ENCODE measurements around the gene DLGAP1. TPM values are rescaled to one million over a fixed set of nuclear protein-coding genes. Genes with fewer than 3 reads are reported as not detected.

DLGAP1 gene
- total RNA-seq, 1 donor from 2014 or later = 3.7 TPM

DNA sequence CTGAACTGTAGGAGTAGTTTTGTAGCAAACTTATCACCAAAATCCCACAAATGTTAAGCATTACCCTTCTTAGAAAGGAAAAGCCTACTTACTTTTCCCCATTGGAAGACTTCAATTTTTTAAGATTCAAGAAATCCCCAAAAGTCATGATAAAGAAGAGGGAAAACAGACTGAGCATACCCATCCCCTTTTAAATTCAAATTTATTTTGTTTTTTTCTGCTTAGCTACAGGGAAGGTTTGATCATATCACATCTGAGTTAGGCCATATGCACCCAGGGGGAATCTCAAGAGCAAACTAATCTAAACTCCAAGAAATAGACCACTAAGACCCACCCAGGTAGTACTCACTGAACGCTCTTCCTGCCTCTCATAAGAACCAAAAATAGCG is 830.6 kb downstream of the DLGAP1 start:
- H3K36me3 Mint-ChIP-seq = no peaks in the 10 kb centered on the region
- H3K9me3 Mint-ChIP-seq = no peaks in the 10 kb centered on the region
- peak overlapping the region; percentile 98 for H3K27ac Mint-ChIP-seq
- no peak for DNase-seq (ENCODE audit: extremely low spot score, unreplicated experiment)
- TF ChIP-seq, protein P1, sequence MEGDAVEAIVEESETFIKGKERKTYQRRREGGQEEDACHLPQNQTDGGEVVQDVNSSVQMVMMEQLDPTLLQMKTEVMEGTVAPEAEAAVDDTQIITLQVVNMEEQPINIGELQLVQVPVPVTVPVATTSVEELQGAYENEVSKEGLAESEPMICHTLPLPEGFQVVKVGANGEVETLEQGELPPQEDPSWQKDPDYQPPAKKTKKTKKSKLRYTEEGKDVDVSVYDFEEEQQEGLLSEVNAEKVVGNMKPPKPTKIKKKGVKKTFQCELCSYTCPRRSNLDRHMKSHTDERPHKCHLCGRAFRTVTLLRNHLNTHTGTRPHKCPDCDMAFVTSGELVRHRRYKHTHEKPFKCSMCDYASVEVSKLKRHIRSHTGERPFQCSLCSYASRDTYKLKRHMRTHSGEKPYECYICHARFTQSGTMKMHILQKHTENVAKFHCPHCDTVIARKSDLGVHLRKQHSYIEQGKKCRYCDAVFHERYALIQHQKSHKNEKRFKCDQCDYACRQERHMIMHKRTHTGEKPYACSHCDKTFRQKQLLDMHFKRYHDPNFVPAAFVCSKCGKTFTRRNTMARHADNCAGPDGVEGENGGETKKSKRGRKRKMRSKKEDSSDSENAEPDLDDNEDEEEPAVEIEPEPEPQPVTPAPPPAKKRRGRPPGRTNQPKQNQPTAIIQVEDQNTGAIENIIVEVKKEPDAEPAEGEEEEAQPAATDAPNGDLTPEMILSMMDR (conservative IDR thresholded peaks at IDR 0.05) = no peak
- peak overlapping the region; percentile 83 for H3K4me3 Mint-ChIP-seq
- peaks cover 29% of the 10 kb centered on the region for H3K4me1 Mint-ChIP-seq (ENCODE audit: unreplicated experiment)
- no peaks in the 10 kb centered on the region for H3K27me3 Mint-ChIP-seq

DNA sequence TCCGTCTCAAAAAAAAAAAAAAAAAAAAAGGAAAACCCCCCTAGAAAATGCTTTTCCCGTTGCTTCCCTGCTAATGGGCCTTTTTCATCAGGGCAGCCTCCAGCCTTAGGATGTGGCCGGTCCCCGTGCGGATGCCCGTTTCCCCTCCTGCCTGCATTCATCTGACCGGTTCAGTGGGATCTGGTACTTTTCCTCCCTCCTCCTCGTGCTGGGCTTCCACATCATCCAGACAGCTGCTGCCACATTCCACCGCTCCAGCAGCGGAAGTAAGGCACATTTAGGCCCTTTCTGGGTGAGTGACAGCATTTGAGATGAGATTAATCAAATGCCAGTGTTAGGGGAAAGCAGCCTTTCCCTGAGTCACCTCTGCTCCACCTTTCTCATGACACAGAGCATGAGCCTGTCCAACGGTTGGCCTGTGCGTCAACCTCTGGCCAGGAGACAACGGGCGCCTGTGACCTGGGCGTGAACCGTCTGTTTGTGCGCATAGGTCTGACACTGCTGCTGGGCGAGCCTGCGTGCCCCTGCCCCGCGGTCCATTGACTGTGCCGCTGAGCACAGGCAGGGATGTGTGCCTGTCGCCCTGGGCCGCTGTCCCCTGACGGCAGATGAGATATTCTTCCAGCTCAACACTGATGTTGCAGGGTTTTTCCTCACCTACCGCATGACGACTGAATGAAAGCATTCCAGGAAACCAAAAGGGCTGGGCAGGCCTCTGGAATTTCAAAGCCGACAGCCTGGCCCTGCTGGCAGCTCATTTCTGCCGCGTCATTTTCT is 831.1 kb downstream of the DLGAP1 start:
- H3K9me3 Mint-ChIP-seq = no peaks in the 10 kb centered on the region
- peak overlapping the region; percentile 98 for H3K27ac Mint-ChIP-seq
- no peaks in the 10 kb centered on the region for H3K27me3 Mint-ChIP-seq
- DNase-seq (ENCODE audit: extremely low spot score, unreplicated experiment) = peak; percentile 77
- TF ChIP-seq, protein P1 (conservative IDR thresholded peaks at IDR 0.05) = no peak
- peak overlapping the region; percentile 83 for H3K4me3 Mint-ChIP-seq
- peaks cover 29% of the 10 kb centered on the region for H3K4me1 Mint-ChIP-seq (ENCODE audit: unreplicated experiment)
- no peaks in the 10 kb centered on the region for H3K36me3 Mint-ChIP-seq

DNA sequence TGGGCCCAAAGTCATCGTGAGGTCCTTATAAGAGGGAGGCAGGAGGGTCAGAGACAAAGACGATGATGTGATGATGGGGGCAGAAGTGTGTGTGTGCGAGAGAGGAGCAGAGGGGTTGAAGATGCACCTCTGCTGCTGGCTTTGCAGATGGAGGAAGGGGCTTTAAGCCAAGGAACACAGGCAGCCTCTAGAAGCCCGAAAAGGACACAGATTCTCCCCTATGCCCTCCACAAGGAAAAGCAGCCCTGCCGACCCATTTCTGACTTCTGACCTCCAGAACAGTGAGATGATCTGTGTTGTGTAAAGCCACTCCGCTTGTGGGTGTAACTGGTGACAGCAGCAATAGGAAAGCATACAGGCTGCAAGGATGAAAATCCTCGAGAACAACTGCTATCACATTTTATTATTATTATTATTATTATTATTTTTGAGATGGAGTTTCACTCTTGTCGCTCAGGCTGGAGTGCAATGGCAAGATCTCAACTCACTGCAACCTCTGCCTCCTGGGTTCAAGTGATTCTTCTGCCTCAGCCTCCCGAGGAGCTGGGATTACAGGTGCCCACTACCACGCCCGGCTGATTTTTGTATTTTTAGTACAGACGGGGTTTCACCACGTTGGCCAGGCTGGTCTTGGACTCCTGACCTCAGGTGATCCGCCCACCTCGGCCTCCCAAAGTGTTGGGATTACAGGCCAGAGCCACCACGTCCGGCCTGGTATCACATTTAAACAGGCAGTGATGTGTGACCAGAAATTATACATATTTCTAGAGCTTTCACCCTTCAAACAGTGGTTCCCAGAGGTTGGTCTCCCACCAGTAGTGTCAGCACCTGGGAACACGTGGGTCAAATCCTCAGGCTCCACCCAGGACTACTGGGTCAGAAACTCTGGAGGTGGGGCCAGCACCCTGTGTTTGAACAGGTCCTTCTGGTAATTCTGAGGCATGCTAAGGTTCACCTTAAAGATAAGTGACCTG is 834.7 kb downstream of the DLGAP1 start:
- Mint-ChIP-seq H3K4me1 (ENCODE audit: unreplicated experiment) (peaks cover 41% of the 10 kb centered on the region), H3K27me3 (no peaks in the 10 kb centered on the region), H3K4me3 (no peak overlapping the region), H3K9me3 (no peaks in the 10 kb centered on the region), H3K36me3 (no peaks in the 10 kb centered on the region), H3K27ac (peak overlapping the region; percentile 48)
- TF ChIP-seq, protein P1 (conservative IDR thresholded peaks at IDR 0.05) = no peak
- DNase-seq (ENCODE audit: extremely low spot score, unreplicated experiment) = no peak

DNA sequence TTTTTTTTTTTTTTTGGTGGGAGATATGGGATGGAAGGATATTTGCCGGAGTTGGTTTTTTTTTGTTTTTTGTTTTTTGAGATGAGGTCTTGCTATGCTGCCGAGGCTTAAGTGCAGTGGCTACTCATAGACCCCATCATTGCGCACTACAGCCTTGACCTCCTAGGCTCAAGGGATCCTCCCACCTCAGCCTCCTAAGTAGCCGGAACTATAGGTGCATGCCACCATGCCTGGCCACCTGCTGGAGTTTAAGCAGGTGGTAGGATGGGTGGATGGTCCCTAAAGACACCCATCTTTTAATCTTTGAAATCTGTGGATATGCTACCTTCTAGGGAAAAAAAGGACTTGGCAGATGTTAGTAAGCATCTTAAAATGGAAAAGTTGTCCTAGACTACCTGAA is 835.4 kb downstream of the DLGAP1 start:
- no peak overlapping the region for H3K4me3 Mint-ChIP-seq
- TF ChIP-seq, protein P1 (conservative IDR thresholded peaks at IDR 0.05) = no peak
- no peaks in the 10 kb centered on the region for H3K9me3 Mint-ChIP-seq
- H3K27me3 Mint-ChIP-seq = no peaks in the 10 kb centered on the region
- H3K36me3 Mint-ChIP-seq = no peaks in the 10 kb centered on the region
- peak overlapping the region; percentile 41 for H3K27ac Mint-ChIP-seq
- H3K4me1 Mint-ChIP-seq (ENCODE audit: unreplicated experiment) = peaks cover 40% of the 10 kb centered on the region
- no peak for DNase-seq (ENCODE audit: extremely low spot score, unreplicated experiment)

DNA sequence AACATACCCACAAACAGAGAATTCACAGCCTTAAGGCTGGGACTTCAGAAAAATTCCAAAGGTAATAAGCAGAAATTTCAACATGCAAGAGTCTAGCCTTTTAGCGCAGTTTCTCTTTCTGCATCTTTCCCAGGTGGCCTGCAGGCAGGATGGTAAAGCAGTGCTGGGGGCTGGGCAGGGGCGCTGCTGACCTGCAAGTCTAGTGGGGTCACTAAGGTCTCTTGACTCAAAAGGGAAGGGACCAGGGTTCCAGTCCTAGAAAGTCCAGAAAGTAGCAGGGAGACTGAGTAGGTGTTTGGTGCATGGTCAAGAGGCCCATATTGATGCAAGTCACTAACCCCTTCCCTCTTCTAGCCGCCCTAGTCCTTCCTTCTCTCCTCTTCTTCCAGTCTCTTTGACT is 835.9 kb downstream of the DLGAP1 start:
- no peak overlapping the region for H3K4me3 Mint-ChIP-seq
- no peaks in the 10 kb centered on the region for H3K36me3 Mint-ChIP-seq
- H3K27me3 Mint-ChIP-seq = no peaks in the 10 kb centered on the region
- no peak overlapping the region for H3K27ac Mint-ChIP-seq
- H3K9me3 Mint-ChIP-seq = no peaks in the 10 kb centered on the region
- peaks cover 35% of the 10 kb centered on the region for H3K4me1 Mint-ChIP-seq (ENCODE audit: unreplicated experiment)
- TF ChIP-seq, protein P1 (conservative IDR thresholded peaks at IDR 0.05) = no peak
- no peak for DNase-seq (ENCODE audit: extremely low spot score, unreplicated experiment)

Measured in type B pancreatic cell (in vitro differentiated cells).